Measurements from ENCODE around the gene MS4A10. TPM values are rescaled to one million over a fixed set of nuclear protein-coding genes. Genes with fewer than 3 reads are reported as not detected.

Gene MS4A10
- total RNA-seq, 1 experiment from 2014 or later, result not detected

- TF ChIP-seq YY1 (IDR thresholded peaks at IDR 0.05; ENCODE audit: extremely low read depth, insufficient replicate concordance, low read depth, low read length) (no peak), ZFX (IDR thresholded peaks at IDR 0.05) (no peak), MAX (IDR thresholded peaks at IDR 0.05) (no peak), EGR1 (IDR thresholded peaks at IDR 0.05; ENCODE audit: low read depth) (no peak), ELF1 (IDR thresholded peaks at IDR 0.05; ENCODE audit: borderline replicate concordance, low read depth) (no peak), POLR2A (IDR thresholded peaks at IDR 0.05; ENCODE audit: borderline replicate concordance, extremely low read depth, insufficient read depth, insufficient read length) (no peak), ATF3 (IDR thresholded peaks at IDR 0.05) (no peak), EZH2phosphoT487 (IDR thresholded peaks at IDR 0.05; ENCODE audit: borderline replicate concordance) (no peak), CBX3 (IDR thresholded peaks at IDR 0.05; ENCODE audit: low read depth) (no peak), CEBPB (IDR thresholded peaks at IDR 0.05; ENCODE audit: low read depth) (no peak), SRF (IDR thresholded peaks at IDR 0.05; ENCODE audit: low read depth) (no peak), SP1 (IDR thresholded peaks at IDR 0.05; ENCODE audit: low read depth) (no peak), FOSL1 (IDR thresholded peaks at IDR 0.05; ENCODE audit: low read depth) (no peak), ZNF274 (IDR thresholded peaks at IDR 0.05; ENCODE audit: low read depth, low read length) (no peak), RAD21 (IDR thresholded peaks at IDR 0.05; ENCODE audit: low read depth) (no peak), POLR2AphosphoS5 (IDR thresholded peaks at IDR 0.05; ENCODE audit: low read depth, low read length) (no peak), JUND (IDR thresholded peaks at IDR 0.05) (no peak)
- H2AFZ ChIP-seq (ENCODE audit: low read depth, low read length, poor library complexity, severe bottlenecking), result no peak overlapping the region
- no peak for DNase-seq (ENCODE audit: low read depth, low spot score)
- BruUV-seq (replicated peaks), result no TSS peak
- no peak overlapping the region for H3K4me3 ChIP-seq (replicated peaks in 1 of 2; ENCODE audit: low read depth in 1 of 2, low read length in 2 of 2)
- peaks cover 9% of the 10 kb centered on the region; the same call in 1 of the 2 replicates for H3K27me3 ChIP-seq (ENCODE audit: insufficient read depth, low read length)
- RAD21 ChIA-PET (ENCODE audit: low non-redundant PET in 1 of 2, low total read pairs in 2 of 2, uncharacterized antibody in 2 of 2, unreplicated experiment in 2 of 2), result no interaction called here
- no peaks in the 10 kb centered on the region for H3K36me3 ChIP-seq (ENCODE audit: control insufficient read depth in 1 of 2, insufficient read depth in 2 of 2, low read length in 2 of 2)
- H3K9ac ChIP-seq (ENCODE audit: low read length), result no peak overlapping the region
- no peaks in the 10 kb centered on the region for H3K79me2 ChIP-seq (ENCODE audit: insufficient read depth, low read length)
- H3K4me1 ChIP-seq (ENCODE audit: control insufficient read depth in 1 of 2, insufficient read depth in 2 of 2, low read length in 2 of 2), result no peaks in the 10 kb centered on the region
- ATAC-seq, result no peak
- H3K27ac ChIP-seq (ENCODE audit: low read depth, low read length), result no peak overlapping the region
- no peak overlapping the region for H3K4me2 ChIP-seq (ENCODE audit: low read length)
- CTCF ChIA-PET, result no interaction called here
- H3K9me2 ChIP-seq (ENCODE audit: insufficient read depth), result no peaks in the 10 kb centered on the region
- POLR2A ChIA-PET, result no interaction called here
- no peaks in the 10 kb centered on the region for H4K20me1 ChIP-seq (ENCODE audit: insufficient read depth)
- intact Hi-C loops (cut with micrococcal nuclease), result loop anchor here (5.0 kb wide), 1 partner anchor 33 kb away; no protein-coding TSS in a partner anchor
- no peaks in the 10 kb centered on the region for H3K9me3 ChIP-seq (ENCODE audit: control insufficient read depth in 1 of 2, insufficient read depth in 1 of 2, low read depth in 1 of 2, low read length in 2 of 2)
These were observed 44.6 kb upstream of the MS4A10 start for GRCh38 chr11:60740573-60740972.

Data from HCT116 (cell line).